Measurements from ENCODE around the gene BRIX1.
A peak's percentile ranks its signal among the peaks of the same experiment; 100 is the strongest.
"Not testable (repeated sequence)": the region's sequence is repeated elsewhere in the genome, so short reads cannot be mapped to it uniquely, and the experiment has no call there.

The BRIX1 gene

DNA sequence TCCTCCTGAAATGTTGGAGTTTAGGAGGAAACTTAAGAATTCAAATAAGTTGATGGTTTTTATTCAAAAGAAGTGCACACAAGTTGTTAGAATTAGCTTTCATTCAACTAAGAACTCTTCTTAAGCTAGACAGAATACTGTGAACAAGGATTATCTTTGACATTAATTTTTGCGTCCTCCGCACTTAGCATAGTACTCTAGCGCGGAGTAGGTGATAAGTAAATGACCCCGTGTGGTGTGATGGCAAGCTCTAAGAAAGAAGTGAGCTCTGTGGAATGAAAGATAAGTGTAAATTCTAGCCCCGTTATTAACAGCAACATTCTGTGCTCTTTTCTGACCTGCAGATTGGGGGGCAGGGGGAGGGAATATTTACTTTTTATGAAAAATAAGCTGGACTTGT, 1.0 kb downstream of the BRIX1 start:
- no peak for DNase-seq

GRCh38 chr5:34918025-34918424, 2.5 kb downstream of the BRIX1 start:
- no peak for DNase-seq

GRCh38 chr5:34919077-34919476, 3.6 kb downstream of the BRIX1 start:
- no peak for DNase-seq

GRCh38 chr5:34923256-34923655, 7.7 kb downstream of the BRIX1 start:
- not testable (repeated sequence) for DNase-seq

DNA sequence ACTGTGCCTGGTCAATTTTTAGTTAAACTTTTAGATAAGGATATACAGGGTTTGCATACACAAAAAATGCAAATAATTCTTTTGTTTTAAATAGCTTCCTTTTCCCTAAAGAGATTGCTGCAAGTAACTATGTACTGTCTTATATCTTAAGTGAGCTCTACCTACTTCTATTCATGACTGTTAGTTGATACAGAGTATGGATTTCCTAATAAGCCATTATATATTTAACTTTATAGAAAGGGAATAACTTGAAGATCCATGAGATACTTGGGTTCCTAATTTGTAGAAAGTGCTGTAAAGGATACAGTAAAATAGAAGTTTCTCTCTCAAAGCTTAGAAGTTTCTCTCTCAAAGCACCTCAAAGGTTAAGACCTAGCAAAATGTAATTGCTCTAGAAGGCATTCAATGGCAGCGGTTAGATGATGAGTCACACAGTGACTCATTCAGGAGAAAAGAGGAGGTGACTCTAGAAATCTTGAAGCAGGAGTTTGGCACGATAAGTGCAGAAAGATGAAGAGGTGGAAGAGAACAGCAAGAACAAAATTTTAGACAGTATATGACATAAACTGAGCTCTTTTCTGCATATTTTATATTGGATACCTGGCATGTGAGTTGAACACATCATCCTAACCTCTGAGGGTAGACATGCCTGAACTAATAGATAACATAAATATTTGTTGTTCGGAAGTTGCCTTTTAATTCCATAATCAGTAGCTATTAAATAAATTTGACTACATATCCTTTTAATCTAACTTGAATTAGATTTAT, 8.4 kb downstream of the BRIX1 start:
- DNase-seq, result no peak

GRCh38 chr5:34924462-34924765, 8.9 kb downstream of the BRIX1 start:
- no peak for DNase-seq

DNA sequence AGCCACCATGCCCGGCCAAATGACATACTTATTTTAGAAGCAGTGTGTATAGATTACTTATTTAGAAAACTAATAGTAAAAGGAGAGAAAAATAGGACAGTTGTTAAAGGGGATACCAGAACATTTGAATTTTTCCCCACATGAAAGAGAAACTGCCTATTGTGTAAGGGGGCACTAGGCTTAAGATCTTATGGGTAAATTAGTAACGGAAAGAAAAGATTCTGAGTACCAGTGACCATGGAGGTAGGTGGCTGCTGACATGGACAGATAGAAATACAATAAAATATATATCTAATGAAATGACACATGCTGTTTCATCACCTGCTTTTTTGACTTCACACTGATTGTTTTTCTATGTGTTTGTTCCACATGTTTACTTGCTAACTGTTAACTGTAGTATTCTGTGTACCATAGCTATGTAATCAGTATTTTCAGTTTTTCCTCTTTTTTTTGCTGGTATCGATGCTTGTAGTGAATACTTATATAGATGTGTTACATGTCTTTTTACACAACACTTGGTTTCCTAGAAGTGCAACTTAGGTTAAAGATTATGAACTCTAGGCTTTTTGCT, 10.9 kb downstream of the BRIX1 start:
- DNase-seq, result no peak

DNA sequence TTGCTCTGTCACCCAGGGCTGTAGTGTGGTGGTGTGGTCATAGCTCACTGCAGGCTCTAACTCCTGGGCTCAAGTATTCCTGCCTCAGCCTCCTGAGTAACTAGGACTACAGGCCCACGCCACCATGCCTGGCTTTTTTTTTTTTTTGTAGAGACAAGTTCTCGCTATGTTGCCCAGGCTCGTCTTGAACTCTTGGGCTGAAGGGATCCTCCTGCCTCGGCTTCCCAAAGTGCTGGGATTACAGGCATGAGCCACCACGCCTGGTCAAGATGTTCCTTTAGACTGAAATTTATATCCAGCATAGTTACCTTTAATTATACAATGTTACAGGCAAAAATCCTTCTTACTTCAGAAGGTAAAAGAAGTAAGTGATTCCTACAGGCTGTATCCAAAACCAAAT, 12.3 kb downstream of the BRIX1 start:
- no peak for DNase-seq

DNA sequence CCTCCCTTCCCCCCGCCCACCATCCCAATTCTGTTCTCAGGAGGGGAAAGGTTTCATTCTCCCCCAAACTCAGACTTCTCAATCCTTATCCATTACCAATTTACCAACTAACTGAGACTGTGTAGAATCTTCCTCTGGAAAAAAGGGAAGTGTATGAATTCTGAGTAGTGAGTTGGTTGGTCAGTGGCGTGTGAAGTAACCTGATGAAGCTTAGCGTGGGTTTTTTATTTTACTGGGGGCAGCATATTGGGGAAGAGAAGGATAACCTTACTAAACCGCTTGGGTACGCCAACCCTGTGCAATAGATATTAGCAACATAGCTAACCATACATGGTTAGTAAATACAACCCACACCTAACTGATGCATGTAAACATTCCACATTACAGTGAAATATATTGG, 12.8 kb downstream of the BRIX1 start:
- DNase-seq, result no peak

GRCh38 chr5:34929134-34929719, 13.7 kb downstream of the BRIX1 start, which contains the start of gene DNAJC21:
DNAJC21 (plus strand) TSS chr5:34929559; CDS start chr5:34929820, 261 bp downstream.
- DNase-seq, result peak; percentile 92

DNA sequence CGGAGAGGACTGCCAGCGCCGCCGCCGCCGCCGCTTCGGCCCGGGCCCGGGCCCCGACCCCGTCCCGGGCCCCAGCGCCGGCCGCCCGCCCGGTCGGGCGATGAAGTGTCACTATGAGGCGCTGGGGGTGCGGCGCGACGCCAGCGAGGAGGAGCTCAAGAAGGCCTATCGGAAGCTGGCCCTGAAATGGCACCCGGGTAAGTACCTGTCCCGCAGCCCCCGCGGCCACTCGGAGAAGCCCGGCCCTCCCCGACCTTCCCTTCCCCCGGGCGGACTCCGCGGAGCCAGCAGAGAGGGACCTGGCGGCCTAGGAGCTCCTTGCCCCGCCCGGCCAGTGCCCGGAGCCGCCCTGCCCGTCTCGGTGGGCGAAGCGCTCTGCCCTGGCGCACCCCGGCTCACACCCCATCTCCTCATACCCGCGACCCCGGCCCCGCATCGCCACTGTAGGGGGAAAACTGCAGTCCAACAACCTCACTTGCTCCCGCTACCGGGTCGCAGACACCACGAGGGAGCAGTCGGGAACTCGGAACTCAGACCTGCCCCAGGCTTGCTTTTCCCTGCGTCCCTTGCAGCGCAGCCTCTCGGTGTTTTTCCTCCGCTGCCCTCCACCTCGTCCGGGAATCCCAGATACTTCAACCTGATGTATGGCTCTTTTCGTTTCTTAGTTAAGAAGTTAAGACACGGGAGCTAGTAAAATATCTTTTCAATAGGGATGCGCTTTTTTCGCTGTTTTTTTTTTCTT, 14.4 kb downstream of the BRIX1 start:
- peak; percentile 39 for DNase-seq

- no peak for DNase-seq
Observed at GRCh38 chr5:34930462-34930844, 14.9 kb downstream of the BRIX1 start.

GRCh38 chr5:34930870-34931269, 15.4 kb downstream of the BRIX1 start:
- no peak for DNase-seq

DNA sequence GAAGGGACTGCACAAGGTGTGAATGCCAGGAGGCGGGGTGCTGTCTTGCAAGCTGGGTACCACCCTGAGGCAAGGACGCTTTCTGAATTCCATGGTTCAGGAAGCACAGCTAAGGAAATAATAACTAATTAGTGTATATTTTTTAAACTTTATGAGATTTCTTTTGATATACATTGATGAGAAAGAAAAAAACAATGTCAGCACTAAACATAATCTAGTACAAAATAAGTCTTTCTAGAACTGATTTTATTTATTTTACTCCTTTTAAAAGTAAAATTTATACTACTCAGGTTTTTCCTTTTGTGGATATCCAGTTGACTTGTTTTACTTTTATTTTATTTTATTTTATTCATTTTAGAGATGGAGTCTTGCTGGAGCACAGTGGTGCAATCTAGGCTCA, 17.4 kb downstream of the BRIX1 start:
- no peak for DNase-seq

DNA sequence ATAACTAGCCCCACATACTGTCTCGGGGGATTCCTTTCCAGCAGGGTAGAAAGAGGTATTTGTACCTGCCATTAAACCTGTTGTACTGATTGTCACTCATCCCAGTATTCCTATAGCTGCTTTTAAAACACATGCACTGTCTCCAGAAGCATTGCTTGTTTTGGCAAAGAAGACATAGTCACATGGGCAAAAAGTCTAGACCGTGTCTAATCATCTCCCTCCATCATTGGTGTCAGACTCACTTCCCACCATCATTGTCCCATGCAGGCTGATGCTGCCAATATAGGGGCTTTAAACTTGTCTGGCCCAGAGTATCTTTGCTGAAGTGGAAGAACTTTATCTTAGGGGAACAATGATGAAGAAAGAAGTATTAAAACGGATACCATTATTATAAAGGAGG, 26.4 kb downstream of the BRIX1 start:
- DNase-seq, result no peak

DNA sequence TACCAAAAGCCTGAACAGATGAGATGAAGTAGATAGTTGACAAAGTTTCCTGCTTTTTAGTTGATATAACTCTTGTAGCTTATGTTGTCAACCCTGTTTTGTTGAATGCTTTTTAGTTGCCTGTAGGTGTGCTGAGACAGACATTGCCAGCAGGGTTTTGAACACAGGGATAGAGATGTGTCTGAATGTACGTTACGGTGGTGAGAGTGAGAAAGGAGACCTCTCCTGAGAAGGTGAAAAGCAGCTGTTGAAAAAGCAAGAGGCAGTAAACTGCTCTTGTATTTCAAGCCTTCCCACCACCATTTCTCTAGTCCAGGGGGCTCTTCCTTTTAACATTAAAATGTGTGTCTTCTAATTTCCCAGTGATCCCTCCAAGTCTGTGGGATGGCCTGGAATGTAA, 28.5 kb downstream of the BRIX1 start:
- no peak for DNase-seq

GRCh38 chr5:34944460-34945047, 29.0 kb downstream of the BRIX1 start:
- no peak for DNase-seq

GRCh38 chr5:34957321-34957720, 41.8 kb downstream of the BRIX1 start:
- DNase-seq, result no peak

DNA sequence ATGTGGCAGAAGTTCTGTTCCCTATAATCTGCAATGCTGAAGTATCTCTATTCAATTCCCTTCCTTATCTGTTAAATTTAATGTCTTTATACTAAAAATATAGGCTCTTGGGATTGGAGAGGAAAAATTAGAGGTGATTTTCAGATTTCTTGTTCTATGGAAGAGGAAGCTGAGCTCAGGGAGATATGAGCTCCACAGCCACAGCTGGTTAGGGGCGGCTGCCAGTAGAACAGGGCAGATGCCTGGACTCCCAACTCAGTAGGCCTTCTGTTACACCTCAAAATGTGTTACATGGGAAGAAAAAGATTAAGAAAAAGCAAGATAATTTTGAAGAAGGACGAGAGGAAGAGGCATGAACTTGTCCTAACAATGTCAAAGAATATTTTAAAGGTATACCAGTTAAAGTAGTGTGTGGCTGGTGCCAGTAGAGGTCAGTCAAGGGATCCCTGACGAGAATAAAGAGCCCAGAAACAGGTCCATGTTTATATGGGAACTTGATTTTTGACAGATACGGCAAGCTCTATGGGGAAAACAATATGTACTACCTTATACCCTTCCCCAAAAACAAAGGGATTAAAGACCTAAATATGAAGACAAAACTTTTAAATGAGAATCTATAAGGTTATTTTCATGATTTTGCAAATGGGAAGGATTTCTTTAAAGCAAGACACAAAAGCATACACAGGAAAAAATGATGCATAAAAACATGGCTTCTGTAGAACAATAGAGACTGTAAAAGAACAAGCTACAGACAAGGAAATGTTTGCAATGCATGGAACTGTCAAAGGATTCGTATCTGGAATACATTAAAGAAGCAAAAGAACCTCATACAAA, 42.6 kb downstream of the BRIX1 start:
- no peak for DNase-seq

GRCh38 chr5:34959323-34959722, 43.8 kb downstream of the BRIX1 start:
- DNase-seq, result no peak

DNA sequence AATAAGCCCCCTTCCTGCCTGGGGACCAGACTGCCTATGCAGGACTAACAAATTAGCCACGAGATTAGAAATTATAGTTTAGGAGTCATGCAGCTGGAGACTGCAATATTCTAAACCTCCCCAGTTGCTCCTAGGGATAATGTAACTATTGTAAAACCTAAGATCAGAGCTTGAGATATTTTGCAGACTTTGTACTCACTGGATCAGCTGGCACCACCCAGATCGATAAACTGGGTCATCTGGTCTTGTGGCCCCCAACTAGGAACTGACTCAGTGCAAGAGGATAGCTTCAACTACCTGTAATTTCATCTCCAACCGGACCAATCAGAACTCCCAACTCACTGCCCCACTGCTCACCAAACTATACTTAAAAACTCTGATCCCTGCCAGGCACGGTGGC, 52.0 kb downstream of the BRIX1 start:
- DNase-seq, result no peak

DNA sequence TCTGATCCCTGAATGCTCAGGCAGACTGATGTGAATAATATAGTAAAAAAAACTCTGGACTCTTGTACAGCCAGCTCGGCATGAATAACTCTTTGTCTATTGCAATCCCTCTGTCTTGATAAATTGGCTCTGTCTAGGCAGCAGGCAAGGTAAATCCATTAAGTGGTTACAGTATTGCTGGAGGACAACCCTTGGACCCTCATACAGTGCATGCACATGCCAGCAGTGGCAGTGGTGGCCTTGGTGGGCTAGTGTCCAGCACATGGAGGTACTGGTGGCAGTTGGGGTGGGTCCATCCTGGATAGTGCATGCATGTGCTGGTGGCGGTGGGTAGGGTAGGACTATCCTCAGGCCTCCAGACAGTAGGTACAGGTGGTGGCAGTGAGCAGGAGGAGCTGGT, 52.7 kb downstream of the BRIX1 start:
- DNase-seq, result no peak

DNA sequence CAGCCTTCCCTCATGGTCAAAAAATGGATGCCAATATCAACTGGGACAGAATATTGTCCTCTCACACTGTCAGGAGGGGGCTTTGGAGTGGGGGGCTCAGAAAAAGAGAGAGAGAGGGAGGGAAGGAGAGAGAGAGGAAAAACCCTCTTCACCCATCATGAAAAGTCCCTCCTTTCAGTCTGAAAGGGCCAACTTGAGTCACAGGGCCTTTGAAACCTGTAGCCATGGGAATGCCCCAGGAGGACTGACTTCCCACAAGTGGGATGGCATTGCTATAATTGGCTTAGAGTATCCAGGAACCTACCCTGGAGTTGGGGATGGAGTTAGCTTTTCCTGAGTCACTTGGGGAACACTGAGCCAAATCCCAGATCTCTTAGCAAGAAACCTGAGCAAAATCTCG, 55.0 kb downstream of the BRIX1 start:
- DNase-seq, result no peak
